22Rv1 (cell line): ENCODE results near the gene VPS11.

ENCODE experiments used
- ZFX ChIP-seq: fragments of 450-650 bp; IDR thresholded peaks from 2 replicates; pipeline ENCODE4 v1.6.1; 2017; ENCODE audit warnings: antibody characterized with exemption, borderline replicate concordance
- TF ChIP-seq, protein P1 (sequence below): fragments of 450-650 bp; IDR thresholded peaks from 2 replicates; pipeline ENCODE4 v1.5.1; 2017; ENCODE audit warnings: mild to moderate bottlenecking

DNA sequence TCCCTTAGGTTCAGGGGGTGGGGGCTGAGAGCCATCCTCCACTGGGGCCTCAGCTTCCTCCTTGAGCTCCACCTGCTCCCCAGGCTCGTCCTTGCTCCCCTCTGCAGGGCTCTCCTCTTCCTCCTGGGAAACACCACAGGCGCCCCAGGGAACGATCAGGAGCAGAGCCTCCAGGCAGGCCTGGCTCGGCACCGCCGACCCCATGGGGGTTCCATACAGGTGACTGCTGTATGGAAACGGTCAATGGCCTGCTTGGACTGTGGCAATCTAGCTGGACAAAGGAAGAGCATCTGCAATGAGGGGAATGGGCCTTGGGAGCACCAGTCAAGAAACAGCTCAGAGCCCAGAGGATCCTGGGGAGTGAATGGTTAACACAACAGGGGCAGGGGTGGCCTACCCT, 18.5 kb upstream of the VPS11 start:
- TF ChIP-seq, protein P1, sequence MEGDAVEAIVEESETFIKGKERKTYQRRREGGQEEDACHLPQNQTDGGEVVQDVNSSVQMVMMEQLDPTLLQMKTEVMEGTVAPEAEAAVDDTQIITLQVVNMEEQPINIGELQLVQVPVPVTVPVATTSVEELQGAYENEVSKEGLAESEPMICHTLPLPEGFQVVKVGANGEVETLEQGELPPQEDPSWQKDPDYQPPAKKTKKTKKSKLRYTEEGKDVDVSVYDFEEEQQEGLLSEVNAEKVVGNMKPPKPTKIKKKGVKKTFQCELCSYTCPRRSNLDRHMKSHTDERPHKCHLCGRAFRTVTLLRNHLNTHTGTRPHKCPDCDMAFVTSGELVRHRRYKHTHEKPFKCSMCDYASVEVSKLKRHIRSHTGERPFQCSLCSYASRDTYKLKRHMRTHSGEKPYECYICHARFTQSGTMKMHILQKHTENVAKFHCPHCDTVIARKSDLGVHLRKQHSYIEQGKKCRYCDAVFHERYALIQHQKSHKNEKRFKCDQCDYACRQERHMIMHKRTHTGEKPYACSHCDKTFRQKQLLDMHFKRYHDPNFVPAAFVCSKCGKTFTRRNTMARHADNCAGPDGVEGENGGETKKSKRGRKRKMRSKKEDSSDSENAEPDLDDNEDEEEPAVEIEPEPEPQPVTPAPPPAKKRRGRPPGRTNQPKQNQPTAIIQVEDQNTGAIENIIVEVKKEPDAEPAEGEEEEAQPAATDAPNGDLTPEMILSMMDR = no peak
- TF ChIP-seq ZFX = no peak
